NCI-H1436 treated with DMSO at 0.1 percent for 48 hours (cell line): ENCODE results near the gene POLR3A.

Experiments used
- DNase-seq: peaks from one replicate; lab custom pipeline; 2025; lab: John Stamatoyannopoulos, UW

Gene POLR3A

GRCh38 chr10:78046711-78047269, 17.5 kb upstream of the POLR3A start:
- no peak for DNase-seq

- no peak for DNase-seq
Measured at GRCh38 chr10:78045856-78046255, 16.5 kb upstream of the POLR3A start.

- DNase-seq: no peak
Measured at GRCh38 chr10:78045237-78045636, 15.9 kb upstream of the POLR3A start.

DNA sequence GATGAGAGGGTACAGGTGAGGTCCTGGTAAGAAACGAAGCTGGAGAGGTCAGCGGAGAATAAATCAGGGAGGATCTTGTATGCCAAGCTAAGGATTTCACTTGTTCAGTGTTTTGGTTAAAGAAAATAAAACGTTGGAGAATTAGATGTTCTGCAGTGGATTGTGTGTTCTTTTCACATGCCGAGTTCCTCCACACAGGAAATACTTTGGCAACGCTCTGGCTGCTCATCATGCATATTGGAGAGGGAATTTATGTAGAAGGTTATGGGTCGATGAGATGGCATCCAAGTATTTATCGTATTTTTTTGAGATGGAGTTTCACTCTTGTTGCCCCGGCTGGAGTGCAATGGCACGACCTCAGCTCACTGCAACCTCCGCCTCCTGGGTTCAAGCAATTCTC, 15.4 kb upstream of the POLR3A start:
- DNase-seq: no peak

DNA sequence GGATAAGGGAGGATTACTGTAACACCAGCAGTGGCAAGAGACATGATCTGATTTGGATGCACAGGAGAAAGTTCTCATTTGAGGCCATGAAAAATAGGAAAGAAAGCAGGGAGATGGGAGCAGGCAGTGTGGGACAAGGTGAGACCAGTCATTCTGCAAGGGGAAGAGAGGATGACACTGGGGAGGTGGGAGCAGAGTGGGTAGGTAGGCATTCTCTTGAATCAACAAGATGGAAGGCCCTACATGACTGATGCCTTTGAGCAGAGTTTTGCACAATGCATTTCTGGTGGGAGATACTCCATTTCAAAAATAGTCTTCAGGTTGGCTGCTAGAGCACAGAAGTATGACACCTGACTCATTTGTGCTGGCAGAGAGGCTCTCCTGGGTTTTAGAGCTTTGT, 14.9 kb upstream of the POLR3A start:
- DNase-seq: no peak

DNA sequence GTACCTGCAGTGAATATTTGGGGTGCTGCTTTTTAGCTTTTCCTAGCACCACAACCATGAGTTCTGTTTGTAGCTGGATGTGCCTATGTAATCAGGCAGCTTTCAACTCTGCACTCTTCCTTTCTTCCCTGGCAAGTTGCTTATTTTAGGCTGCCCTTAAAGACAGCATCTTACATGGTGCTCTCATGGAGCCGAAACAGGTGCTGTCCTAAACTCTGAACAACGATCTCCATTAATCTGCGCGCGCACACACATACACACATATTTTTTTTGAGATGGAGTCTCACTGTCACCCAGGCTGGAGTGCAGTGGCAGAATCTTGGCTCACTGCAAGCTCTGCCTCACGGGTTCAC, 13.4 kb upstream of the POLR3A start:
- no peak for DNase-seq

DNA sequence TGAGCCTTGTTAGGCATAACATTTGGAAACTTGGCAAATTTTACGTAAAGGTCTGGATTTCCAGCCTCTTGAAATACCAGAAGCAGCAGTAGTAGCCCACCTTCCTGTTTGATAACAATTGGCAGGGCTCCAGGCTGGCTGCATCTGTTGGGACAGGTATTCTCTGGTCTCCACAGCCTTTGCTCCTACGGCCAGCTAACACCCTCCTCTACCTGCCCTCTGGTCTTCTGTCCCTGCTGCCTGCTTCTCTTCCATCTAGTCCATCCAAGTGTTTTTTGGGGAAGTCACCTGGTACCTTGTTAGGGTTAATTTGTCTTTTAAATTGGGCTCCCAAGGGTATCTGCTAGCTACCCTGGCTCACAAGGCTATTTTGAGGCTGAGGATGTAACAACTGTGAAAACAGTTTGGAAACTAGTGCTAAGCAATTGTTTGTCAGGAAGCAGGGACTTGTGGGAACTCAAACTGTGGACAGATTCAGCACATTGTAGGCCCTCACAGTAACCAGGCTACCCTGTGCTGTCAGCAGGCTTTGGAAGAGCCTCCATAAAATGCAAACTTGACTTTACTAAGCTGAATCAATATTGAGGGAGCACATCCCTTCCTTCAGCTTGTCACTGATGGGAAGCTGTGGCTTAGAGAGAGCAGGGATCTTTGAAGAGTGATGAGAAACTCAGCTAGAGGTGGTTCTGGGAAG, 12.9 kb upstream of the POLR3A start:
- DNase-seq: no peak

DNA sequence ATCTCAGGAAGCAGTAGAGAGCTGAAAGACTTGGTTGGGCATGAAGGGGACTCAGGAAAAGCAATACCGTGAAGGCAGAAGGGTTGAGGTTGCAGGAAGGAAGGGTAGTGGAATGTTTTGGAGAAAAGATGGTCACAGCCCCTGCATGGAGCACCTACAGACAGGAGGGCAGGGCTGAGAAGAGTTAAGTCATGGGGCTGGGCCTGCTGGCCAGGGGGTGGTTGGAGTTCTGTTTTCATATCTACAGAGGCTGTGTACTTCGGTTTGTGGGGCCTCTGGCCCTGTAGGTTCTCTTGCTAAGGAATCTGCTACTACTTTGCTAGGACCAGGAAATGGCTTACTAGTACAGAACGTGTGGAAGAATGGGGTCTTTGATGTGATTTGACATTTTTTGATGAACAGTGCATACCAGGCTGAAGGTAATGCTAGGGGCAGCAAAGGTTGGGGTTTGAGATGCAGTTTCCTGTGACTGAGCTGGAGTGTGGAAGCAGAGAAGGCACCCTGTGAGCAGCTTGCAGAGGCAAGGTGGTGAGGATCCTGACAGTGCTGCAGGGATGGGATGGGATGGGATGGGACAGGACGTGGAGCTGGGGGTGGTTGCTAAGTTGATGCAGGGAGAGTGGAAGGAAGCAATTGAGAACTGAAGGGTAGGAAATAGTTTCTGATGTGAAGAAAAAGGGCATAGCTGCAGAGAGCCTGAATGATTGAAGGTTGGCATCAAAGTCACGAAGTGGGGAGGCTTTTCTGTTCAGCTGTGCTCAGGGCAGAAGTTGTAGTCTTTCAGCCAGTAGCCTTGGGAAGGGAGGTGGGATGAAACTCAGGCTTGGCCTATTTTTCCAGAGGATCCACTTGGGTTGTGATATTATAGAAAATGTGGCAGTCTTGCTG, 12.1 kb upstream of the POLR3A start:
- DNase-seq: no peak

DNA sequence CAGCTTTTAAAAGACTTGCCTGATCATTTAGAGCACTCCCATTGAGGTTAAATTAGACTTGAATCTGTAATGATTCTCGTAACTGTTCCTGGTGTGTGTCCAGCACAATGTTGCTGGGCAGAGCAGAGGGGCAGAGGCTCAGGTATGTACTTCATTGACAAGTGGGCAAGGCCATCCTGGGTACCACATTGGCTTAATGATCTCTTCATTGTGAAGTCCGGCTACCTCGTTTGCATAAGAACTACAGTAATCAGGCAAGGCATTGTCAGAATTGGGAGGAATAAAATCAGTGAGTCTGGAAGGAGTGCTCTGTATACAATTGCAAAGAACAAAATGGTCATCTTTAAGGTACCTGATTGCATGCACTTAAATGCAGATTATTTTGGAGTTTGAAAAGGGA, 10.4 kb upstream of the POLR3A start:
- no peak for DNase-seq

GRCh38 chr10:78038791-78039547, 9.7 kb upstream of the POLR3A start:
- DNase-seq: no peak

DNA sequence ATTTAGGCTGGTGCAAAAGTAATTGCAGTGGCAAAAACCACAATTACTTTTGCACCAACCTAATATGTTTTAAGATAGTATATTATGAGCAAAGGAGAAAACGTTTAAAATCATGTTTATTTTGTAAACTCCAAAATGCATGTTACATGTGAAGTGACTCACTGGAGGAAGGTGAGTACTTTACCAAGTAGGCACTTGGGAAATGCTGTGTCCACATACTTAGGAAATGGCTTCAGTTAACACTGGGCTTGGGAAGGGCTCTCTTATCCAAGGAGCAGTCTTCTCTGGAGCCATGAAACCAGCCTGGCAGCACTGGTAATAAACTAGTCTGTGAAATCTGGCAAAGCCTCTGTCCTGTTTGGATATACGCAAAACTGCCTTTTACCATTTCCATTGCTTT, 8.8 kb upstream of the POLR3A start:
- no peak for DNase-seq

- DNase-seq: no peak
Measured at GRCh38 chr10:78035933-78036583, 6.7 kb upstream of the POLR3A start.

- DNase-seq: no peak
Measured at GRCh38 chr10:78035437-78035836, 6.1 kb upstream of the POLR3A start.

- no peak for DNase-seq
Measured at GRCh38 chr10:78035025-78035424, 5.7 kb upstream of the POLR3A start.

DNA sequence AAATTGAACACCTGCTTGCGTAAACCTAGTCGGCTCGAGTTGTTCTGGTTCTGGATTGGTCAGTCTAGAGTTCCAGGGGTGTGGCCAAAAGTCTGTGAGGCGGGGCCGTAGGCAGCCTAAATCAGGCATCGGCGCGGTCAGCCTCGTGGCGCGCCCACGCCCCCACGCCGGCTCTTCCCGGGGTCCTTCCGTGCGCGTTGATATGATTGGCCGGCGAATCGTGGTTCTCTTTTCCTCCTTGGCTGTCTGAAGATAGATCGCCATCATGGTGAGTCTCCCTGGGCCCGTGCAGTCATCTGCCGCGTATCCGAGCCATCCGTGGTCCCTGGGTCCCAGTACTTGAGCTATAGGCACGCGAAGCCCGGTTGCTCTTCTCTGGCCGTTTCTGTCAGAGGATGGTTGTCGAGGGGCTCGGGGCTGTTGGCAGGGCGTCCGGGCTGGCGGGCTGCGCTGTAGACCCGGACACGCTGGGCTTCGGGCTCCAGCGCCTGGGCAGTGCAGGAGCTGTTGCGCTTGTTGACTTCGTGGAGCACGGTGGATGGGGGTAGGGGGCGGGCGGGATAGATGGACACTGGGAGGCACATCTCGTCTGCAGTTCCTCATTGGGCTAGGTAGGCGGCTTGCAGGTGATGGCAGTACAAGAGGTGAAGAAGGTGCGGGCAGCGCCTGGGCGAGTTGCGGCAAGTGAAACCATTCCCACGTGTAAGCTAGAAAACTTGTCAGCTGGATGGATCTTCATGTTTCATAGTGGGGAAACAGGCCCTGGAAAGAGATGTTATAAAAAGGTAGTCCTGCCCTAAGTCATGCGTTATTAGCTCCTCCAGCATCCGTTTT, 4.5 kb upstream of the POLR3A start, which contains the start of gene RPS24:
Gene RPS24, plus strand, starts transcription at position 227 of the 834 bp plus-strand sequence. Its CDS starts 39 bp downstream, at position 266.
- peak; percentile 94 for DNase-seq

DNA sequence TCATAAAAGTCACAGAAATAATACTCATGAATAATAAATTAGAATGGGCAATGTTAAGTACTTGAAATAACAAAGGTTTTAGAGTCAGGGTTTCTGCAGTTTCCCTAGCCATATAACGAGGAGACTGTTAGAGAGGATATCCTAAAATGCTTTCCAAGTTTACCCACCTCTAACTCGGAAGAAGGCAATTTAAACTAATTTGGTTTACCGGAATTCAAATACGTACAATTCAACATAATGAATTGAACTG, 4.0 kb upstream of the POLR3A start:
- no peak for DNase-seq

GRCh38 chr10:78028438-78029268, 662 bp downstream of the POLR3A start:
- DNase-seq: no peak

DNA sequence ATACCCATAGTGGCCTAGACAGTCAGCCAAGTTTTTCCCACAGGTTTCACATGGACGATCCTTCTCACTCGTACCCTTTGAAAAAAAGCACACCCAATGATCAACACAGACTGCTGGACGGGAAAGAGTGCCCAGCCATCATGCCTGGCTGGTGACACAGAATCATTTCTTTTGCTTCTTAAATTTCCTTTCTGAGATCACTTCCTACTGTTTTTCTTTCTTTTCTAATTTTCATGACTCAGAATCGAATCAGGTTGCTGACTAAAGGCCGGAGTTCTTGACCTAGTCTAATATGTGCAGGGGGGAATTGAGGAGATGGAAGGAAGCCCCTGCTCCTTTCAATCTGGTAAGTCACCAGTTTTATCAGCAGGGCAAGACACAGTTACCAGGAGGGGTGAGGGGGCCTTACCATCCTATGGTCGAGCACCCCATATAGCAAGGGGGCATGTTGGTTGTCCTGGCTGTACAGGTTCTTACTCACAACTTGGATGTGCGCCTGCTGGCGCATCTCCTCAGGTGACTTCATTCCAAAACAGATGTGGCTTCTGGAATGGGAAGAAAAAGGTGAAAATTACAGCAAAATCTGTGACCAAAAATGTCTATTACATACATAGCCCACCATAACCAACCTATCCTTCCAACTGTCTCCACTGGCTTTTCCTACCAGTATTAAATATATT, 3.5 kb downstream of the POLR3A start:
- no peak for DNase-seq

GRCh38 chr10:78023741-78024140, 5.6 kb downstream of the POLR3A start:
- DNase-seq: no peak

DNA sequence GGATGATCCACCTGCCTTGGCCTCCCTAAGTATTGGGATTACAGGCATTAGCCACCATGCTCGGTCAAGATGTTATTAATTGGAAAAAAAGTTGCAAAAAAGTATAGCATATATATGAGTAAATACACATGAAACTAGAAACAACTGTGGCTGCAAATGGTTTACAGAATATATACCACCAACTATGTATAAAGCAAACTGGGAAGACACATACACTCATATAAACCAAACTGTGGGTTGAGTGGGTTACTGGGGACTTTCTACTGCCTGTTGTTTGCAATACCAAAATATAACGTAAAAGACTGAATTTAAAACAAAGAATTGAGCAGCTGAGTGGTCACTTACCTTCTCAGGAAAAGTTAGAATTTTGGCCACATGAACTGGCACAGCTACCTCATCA, 8.1 kb downstream of the POLR3A start:
- no peak for DNase-seq
